Measurements from ENCODE around the gene RYR3.

DNA sequence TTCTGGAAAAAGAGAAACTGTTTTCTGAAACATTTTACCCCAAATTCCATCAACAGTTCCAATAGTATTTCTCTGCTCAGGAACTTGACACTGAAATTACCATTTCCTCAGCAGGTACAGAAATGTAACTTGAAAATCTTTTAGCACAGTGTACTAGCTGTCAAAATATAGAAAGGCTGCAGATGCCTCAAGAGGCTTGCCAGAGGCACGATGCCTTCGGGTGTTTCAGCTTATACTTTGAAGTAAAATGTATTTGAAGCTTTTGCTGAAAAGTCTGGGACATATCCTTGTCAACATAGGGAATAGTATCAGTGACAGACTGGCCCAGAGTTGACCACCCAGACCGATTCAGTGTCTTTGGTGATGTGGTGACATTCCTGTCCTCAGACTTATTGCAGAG is 503.1 kb downstream of the RYR3 start:
- TF ChIP-seq EZH2 (IDR thresholded peaks at IDR 0.05; ENCODE audit: low read length, missing control alignments): no peak
- TF ChIP-seq CTCF (conservative IDR thresholded peaks at IDR 0.05 in 1 of 2, IDR thresholded peaks at IDR 0.05 in 1 of 2; ENCODE audit: low read depth in 1 of 2, low read length in 2 of 2): no peak
